Measurements from ENCODE around the gene STIP1.
A peak's percentile ranks its signal among the peaks of the same experiment; 100 is the strongest.

Gene STIP1

DNA sequence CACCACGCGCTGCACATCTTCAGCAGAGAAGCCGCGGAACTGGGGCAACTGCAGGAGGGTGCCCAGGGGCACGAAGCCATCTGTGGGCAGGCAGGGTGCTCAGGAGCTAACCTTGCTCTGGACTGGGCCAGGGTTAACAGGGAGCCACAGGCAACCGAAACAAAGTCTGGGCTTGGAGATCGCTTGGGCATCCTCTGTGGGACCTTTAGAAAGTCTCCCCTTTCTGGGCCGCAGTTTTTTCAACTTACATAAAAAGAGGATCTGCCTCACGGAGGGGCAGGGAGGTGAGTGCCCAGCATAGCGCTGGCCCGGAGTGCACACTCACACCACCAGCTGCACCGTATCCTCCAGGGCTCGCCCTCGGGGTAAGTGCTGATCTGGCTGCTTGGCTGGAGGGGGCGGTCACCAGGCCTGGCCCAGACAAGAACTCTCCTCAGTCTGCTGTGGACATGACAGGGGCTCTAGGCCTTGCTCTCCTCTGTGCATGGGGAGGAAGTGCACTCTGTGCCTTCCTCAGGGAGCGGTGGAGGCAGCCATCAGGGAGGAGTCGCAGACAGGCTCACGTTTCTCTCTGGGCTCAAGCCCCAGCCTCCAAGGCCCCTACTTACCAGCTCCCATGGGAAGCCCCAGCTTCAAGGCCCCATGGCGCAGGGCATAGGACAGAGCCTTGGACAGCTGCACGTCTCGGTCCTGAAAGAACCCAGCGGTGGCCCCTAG is 39.1 kb downstream of the STIP1 start:
- DNase-seq: no peak

DNA sequence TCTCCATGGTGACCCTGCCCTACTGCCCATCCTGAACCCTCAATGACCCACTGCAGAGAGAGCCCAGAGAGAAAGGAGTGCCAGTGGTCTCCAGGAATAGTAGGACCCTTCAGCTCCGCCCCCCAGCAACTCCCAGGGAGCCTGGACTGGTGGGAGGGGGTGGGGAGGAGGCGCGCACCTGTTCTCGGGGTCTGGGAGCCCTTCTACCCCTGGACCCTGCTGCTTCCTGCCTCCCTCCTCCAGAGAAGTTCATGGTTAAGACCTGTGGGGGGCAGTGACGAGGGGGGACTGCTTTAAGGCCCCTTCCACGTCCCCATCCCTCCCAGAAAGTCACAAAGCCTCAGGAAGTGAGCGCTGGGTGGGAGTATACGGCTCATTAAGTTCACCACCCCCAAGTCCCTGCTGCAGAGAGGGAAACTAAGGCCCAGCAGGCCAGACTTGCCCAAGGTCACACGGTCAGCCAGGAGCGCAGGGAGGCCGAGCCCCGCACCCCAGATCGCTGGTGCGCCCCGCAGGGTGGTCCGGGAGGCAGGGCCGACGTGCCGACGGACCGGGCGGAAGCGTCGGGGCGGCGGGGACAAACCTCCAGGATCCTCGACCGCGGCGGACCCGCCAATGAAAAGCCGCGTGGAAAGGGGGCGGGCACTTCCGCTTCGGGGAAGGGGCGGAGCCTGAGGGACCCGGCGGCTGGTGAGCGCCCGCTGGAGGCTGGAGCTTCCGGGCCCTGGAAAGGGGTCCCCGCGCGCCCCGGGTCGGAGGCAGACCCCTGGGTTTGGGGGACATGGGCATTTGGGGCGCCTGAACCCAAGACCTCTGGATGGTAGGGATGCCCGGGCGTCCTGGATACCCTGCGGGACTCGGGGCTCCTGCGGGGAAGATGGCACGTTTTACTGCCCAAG is 39.9 kb downstream of the STIP1 start, which contains the start of the genes NUDT22 and TRPT1:
Gene NUDT22, plus strand, starts transcription at position 667 of the 899 bp plus-strand sequence. CDS start 379 bp downstream, outside the sequence.
Gene TRPT1, minus strand, starts transcription at position 579 of the 899 bp plus-strand sequence. Its CDS starts 326 bp downstream, at position 253.
- no peak for DNase-seq

DNA sequence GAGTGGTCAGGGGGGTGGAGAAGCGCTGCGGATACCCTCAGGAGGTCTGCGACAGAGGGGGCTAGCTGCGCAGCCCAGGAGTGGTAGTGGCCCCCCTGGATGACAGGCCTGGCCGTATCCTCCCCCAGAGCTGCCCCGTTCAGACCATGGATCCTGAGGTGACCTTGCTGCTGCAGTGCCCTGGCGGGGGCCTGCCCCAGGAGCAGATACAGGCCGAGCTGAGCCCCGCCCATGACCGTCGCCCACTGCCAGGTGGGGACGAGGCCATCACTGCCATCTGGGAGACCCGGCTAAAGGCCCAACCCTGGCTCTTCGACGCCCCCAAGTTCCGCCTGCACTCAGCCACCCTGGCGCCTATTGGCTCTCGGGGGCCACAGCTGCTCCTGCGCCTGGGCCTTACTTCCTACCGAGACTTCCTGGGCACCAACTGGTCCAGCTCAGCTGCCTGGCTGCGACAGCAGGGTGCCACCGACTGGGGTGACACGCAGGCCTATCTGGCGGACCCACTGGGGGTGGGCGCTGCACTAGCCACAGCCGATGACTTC is 40.6 kb downstream of the STIP1 start:
- no peak for DNase-seq

DNA sequence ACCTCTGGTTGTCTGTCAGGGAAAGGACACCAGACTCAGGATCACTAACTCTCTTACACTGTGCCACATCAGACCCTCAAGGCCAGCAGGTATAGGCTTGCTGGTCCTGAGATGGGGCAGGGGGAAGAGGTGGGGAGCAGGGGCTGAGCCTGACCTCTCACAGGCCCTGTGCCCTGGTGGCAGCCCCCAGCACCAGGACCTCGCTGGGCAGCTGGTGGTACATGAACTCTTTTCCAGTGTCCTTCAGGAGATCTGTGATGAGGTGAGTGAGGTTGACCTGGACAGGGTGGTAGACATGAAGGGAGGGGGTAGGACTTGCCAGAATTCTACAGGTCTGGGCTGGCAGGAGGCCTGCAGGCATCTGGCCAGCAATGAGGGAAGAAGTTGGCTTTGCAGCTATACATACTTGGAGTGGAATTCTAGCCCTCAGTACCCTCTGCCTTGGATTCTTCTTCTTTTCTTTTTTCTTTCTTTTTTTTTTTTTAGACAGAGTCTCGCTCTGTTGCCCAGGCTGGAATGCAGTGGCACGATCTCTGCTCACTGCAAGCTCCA is 41.5 kb downstream of the STIP1 start:
- DNase-seq: no peak

DNA sequence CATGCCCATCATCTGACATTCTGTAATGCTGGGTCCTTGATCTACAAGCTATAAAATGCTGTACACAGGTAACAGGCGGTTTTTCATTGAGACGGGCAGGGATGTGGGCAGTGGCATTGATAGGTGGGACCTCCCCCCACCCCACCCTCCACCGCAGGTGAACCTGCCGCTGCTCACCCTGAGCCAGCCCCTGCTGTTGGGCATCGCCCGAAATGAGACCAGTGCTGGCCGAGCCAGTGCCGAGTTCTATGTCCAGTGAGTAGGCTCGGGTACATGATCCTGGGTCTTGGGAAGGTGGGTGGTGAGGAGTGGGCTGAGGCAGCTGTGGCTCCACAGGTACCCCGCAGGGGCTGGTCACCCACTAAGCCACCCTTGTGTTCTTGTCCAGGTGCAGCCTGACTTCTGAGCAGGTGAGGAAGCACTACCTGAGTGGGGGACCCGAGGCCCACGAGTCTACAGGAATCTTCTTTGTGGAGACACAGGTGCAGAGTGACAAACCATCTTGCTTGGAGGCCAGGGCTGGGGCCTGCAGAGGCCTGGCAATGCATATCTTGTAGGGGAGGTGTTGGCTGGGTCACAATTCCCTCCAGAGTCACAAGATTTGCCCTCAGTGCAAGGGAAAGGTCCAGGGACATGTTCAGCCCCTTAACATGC is 43.2 kb downstream of the STIP1 start:
- DNase-seq: no peak

DNA sequence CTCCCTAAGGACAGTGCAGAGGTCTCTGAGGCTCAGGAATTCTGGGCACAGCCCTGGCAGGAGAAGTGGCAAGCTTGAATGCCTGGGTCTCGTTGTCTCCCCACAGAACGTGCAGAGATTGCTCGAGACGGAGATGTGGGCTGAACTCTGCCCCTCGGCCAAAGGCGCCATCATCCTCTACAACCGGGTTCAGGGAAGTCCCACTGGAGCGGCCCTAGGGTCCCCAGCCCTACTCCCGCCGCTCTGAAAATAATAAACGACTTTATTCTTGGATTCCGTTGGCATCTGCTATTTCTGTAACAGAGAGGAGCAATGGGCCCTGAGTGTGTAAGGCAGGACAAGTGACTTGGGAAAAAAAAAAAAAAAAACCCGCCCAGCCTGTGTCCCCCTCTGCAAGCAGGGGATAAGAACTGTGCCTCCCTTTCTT is 43.8 kb downstream of the STIP1 start:
- DNase-seq: no peak

DNA sequence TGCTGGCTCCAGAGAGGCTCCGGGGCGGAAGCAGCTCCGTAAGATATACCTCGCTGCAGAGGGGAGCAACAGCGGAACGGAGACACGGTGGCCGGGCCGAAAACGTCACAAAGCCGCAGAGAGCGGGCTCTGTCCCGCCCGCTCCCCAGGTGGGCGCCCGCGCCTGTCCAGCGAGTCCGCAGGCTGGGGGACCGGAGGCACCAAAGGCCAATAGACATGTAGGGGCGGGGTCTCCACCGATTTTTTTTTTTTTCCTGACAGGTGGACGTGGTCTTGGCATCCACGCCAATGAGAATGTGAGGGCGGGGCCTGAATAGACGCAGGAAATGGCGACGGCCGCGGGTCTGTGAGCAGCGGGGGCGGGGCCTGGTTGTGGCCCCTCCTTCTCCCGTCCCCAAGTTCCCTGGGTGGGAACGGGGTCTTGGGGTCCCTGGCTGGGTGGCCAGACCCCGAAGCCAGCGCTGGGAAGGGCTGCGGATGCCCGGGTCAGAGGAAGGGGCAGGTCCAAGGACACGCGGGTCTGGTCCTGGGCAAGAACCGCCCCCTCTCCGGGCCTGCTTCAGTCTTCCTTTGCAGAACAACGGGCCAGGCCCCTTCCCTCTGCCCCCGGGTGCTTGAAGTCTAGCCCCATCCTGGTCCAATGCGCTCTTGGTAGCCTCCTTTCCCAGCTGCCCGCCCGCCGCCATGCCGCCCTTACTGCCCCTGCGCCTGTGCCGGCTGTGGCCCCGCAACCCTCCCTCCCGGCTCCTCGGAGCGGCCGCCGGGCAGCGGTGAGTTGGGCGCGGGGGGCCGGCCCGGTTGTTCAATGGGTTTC is 44.4 kb downstream of the STIP1 start, which contains the start of gene DNAJC4:
Gene DNAJC4, plus strand, starts transcription at position 378 of the 814 bp plus-strand sequence. Its CDS starts 307 bp downstream, at position 685.
- peak; percentile 67 for DNase-seq

DNA sequence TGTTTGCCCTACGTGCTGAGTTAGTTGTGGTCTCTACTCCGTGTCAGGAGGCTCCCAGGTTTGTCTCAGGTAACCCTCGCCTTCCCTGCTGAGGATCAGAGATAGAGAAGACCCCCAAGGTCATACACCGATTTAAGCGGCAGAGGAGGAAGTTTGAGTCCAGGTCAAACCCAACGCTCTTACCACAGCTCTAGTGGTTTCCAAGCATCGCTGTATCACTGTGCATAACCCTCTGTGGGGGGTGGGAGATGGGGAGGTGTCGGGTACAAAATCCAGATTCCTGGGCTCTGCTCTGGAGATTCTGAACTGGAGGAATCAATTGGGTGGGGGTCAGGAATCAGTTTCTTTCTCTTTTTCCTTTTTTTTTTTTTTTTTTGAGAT is 45.0 kb downstream of the STIP1 start:
- DNase-seq: no peak

DNA sequence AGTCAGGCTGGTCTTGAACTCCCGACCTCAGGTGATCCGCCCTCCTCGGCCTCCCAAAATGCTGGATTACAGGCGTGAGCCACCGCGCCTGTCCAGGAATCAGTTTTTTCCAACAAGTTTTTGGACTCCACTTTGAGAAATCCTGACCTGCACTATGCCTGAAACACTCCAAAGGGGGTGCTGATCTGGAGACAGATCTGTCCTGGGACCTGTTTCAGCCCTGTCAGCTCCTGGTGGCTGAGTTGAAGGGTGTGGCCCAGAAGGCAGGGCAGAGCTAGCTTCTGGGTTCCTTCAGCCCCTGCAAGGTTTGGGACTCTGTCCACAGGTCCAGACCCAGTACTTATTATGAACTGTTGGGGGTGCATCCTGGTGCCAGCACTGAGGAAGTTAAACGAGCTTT is 45.6 kb downstream of the STIP1 start:
- DNase-seq: no peak

DNA sequence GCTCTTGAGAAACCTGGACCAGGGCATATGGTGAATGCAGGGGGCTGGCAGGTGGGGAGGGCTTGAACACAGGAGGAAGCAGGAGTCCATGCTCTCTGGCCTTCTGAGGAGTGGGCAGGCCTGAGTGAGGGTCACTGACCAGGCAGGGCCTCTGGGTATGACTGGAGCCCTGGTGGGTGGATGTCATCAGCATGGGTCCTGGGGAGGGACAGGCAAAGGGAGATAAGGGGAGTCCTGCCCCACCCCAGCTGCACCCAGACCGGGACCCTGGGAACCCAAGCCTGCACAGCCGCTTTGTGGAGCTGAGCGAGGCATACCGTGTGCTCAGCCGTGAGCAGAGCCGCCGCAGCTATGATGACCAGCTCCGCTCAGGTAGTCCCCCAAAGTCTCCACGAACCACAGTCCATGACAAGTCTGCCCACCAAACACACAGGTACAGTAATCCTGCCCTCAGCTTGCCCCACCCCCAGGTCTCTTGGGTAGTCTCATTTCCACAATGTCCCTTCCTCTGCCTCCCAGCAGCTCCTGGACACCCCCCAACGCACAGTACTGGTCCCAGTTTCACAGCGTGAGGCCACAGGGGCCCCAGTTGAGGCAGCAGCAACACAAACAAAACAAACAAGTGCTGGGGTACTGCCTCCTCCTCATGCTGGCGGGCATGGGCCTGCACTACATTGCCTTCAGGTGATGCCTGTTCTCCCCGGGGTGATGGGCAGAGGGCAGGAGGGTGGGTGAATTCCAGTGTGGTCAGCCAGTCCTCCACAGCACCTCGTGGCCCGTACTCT is 46.4 kb downstream of the STIP1 start:
- DNase-seq: no peak

DNA sequence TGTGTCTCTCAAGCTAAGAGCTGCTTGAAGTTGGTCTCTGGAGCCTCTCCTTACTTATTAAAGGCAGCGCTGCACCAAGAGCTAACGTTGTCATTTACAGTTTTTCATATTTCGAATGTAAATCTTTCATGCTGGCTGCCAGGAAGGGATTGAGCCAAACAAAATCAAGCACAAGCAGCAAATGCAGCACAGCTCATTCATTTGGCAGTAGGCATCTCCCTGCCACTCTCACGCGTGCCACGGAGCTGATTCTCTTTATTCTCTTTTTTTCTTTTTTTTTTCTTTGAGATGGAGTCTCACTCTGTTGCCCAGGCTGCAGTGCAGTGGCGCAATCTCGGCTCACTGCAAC is 47.0 kb downstream of the STIP1 start:
- no peak for DNase-seq

DNA sequence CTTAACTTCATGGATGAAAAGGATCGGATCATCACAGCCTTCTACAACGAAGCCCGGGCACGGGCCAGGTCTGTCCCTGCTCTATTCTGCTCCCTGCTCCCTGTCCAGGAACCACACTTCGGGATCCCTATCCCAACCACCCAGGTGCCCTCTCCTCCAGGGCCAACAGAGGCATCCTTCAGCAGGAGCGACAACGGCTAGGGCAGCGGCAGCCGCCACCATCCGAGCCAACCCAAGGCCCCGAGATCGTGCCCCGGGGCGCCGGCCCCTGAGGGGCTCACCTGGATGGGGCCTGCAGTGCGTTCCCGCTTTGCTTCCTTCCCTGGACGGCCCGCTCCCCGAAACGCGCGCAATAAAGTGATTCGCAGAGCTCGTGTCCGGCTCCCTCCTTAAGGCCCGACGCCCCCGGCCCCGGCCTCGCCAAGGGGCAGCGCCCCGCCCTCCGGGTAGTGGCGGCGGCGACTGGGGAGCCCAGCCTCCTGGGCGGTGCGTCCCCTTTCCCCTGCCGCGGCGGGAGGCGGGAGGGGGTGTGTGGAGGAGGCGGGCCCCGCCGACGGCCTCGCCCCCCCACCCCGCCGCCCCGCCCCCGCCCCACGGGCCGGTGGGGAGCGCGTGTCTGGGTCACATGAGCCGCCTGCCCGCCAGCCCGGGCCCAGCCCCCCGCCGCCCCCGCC is 48.1 kb downstream of the STIP1 start, which contains the start of gene VEGFB:
Gene VEGFB, plus strand, starts transcription at position 672 of the 674 bp plus-strand sequence. CDS start 250 bp downstream, outside the sequence.
- DNase-seq: no peak

DNA sequence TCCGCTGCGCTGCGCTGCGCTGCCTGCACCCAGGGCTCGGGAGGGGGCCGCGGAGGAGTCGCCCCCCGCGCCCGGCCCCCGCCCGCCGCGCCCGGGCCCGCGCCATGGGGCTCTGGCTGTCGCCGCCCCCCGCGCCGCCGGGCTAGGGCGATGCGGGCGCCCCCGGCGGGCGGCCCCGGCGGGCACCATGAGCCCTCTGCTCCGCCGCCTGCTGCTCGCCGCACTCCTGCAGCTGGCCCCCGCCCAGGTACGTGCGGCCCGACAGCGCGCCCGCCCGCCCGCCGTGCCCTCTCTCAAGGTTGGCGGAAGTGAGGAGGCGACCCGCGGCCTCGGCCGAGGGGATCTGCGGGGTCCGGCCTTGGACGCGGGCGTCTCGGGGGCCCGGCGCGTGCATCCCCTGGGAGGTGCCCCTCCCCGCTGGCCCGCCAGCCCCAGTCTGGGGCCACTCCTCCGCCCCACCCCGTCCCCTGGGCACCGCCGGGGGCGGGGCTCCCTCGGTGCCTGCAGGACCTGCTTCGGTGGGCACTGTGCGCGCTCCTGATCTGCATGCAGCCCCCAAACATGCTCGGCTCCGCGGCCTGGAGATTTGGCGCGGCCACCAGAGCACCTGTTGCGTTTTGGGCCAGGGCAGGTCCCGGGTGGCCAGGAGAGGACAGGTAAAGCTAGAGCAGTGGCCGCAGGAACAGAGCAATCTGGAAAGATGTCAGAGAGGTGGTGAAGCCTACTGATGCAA is 48.8 kb downstream of the STIP1 start:
- no peak for DNase-seq

DNA sequence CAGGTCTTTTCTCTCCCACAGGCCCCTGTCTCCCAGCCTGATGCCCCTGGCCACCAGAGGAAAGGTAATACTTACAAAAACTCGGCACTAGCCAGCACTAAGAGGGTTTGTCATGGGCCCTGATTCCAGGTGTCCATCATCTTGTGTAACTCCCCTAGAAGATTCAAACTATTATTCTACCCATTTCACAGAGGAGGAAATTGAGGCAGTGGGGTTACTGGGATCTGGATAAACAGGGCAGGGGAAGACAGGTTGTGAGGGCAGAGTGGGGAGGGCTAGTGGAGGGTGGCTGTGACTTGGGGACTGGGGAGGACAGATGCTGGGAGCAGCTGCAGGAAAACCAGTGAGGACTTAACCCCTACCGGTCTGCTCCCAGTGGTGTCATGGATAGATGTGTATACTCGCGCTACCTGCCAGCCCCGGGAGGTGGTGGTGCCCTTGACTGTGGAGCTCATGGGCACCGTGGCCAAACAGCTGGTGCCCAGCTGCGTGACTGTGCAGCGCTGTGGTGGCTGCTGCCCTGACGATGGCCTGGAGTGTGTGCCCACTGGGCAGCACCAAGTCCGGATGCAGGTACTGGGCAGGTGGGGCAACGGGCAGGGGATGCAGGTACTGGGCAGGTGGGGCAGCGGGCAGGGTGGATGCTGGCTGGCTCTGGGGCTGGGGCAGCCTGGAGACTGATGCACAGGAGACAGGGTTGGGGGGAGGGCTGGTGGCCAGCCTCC is 49.6 kb downstream of the STIP1 start:
- DNase-seq: no peak

DNA sequence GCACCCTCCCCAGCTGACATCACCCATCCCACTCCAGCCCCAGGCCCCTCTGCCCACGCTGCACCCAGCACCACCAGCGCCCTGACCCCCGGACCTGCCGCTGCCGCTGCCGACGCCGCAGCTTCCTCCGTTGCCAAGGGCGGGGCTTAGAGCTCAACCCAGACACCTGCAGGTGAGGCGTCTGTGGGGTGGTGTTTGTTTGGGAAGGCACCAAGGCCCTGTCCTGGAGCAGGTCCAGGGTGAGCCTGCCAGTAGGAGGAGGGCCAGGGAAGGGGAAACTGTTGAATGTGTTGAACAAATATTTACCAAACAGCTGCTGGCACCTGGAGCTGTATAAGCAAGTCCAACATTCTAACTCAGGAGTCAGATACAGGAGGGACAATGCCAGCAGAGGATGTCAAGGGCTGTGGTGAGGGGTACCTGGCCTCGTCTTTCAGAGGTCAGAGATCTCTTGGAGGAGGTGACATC is 51.5 kb downstream of the STIP1 start:
- DNase-seq: no peak

DNA sequence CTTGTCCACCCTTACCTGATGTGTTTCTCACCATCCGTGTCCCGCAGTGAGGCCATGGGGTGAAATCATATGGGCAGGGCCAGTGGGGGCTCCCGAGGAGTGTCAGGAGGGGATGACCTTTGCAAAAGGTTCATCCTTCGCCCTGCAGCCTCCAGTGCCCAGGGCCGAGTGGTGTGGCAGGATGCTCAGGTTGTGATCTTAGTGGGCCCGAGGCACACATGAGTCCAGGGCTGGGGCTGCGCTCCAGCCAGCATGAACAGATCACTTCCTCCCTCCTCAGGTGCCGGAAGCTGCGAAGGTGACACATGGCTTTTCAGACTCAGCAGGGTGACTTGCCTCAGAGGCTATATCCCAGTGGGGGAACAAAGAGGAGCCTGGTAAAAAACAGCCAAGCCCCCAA is 52.1 kb downstream of the STIP1 start:
- no peak for DNase-seq

DNA sequence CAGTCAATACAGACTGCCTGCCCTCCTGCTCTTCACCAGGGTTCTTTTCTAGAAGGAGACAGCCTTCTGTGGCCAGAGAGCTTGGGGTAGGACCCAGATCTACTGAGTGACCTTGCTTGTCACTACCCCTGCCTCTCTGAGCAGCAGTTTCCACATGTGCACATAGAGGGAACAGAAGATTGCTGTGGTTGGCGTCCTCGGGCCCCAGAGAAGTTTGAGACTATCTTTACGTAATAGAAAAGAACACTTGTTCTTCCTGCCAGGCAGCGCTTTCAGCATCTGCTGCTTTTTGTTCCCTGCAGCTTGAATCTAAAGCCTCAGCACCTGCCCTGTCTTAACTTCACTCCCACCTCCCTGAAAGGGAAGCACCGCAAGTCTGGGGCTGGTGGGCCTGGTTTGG is 53.0 kb downstream of the STIP1 start:
- DNase-seq: no peak

DNA sequence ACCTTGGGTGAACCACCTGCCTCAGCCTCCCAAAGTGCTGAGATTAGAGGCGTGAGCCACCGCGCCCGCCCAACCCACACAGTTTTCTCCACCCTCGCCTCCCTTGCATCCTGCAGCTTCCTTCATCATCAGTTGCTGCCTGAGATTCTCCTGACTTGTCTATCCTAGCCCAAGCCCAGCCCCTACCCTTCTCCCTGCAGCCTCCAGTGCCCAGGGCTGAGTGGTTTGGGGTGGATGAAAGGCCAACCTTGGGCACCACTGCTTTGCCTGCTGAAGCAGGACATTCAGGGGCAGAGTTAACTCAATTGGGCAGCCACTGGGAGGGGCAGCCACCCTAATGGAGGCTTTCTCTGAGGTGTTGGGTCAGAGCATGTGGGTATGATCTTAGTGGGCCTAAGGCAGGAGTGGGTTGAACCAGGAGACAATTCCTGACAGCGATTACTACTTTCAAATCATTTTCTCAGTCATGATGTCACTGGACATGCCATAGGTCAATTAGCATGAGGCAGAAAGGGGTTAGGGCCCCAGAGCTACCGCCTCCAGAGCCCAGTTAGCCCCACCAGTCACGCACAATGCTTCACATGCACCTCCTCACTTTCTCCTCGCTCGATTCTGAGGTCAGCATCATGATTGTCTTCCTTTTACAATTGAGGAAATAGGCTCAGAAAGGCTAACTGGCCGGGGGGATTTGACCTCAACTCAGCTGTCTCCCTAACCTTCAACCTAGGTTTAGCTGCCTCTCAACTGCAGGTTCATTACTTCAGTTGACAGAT is 53.9 kb downstream of the STIP1 start:
- DNase-seq: no peak
